Tibial nerve (tissue), 4 donors: ENCODE data around the gene XIRP2. TPM values are rescaled to one million over a fixed set of nuclear protein-coding genes. Genes with fewer than 3 reads are reported as not detected.
"Not testable (repeated sequence)": the region's sequence is repeated elsewhere in the genome, so short reads cannot be mapped to it uniquely, and the experiment has no call there.

Experiments
- DNase-seq, 2 donors: peaks; one replicate each; pipeline ENCODE4 v3.0.0-alpha.2; 2019; ENCODE audit warnings: low spot score in 2 of 2
- H3K27ac ChIP-seq, 4 donors: fragments of 200-600 bp; sonication (generic) in 3 of 4; one replicate each; pipeline ENCODE4 v1.5.1; 2017 to 2019; ENCODE audit warnings: mild to moderate bottlenecking in 1 of 4
- H3K27me3 ChIP-seq, 2 donors: fragments of 200-600 bp; sonication (generic) in 1 of 2; one replicate each; pipeline versions ENCODE4 v1.5.1 to v1.6.0; 2017 to 2019
- H3K36me3 ChIP-seq, 3 donors: fragments of 200-600 bp; sonication (generic); one replicate each; pipeline ENCODE4 v1.5.1; 2018 to 2019
- H3K4me1 ChIP-seq, 4 donors: fragments of 200-600 bp; sonication (generic) in 3 of 4; one replicate each; pipeline ENCODE4 v1.5.1; 2017 to 2019
- H3K4me3 ChIP-seq, 4 donors: fragments of 200-600 bp; sonication (generic) in 3 of 4; one replicate each; pipeline ENCODE4 v1.5.1; 2017 to 2019; ENCODE audit warnings: mild to moderate bottlenecking in 1 of 4, moderate library complexity in 1 of 4
- H3K9me3 ChIP-seq, 4 donors: fragments of 200-600 bp; sonication (generic) in 3 of 4; one replicate each; pipeline ENCODE4 v1.5.1; 2017 to 2019
- CTCF ChIP-seq, 5 experiments: fragments of 200-600 bp in 3 of 5; fragments of 450-650 bp in 2 of 5; sonication (generic) in 3 of 5; IDR thresholded peaks; one replicate each; pipeline ENCODE4 v1.5.1; 2016 to 2019; ENCODE audit warnings: antibody characterized with exemption in 5 of 5, mild to moderate bottlenecking in 3 of 5, moderate library complexity in 2 of 5
- EP300 ChIP-seq, 2 donors: sonication (generic); formaldehyde crosslinking; IDR thresholded peaks; one replicate each; pipeline ENCODE4 v1.6.1; 2017; ENCODE audit warnings: antibody characterized with exemption in 2 of 2, mild to moderate bottlenecking in 1 of 2
- POLR2A ChIP-seq, 2 donors: fragments of 450-650 bp; IDR thresholded peaks; one replicate each; pipeline ENCODE4 v1.6.1; 2017; ENCODE audit warnings: antibody characterized with exemption in 2 of 2, mild to moderate bottlenecking in 2 of 2, moderate library complexity in 2 of 2
- WGBS, 2 donors: methylation state at CpG; one replicate each; pipeline ENCODE4 v1.1.5; 2018; 5-methylcytosine and 5-hydroxymethylcytosine counted together
- total RNA-seq, 4 donors: library from RNA; depleted of rRNA; stranded (reverse); fragments of >200 nt; gene quantifications; one replicate each; pipeline ENCODE4 v1.1.0, GENCODE V29; 2016

The XIRP2 gene
- total RNA-seq, 4 donors from 2014 or later, result under 0.01 to 1.8 (median 0.96) TPM

GRCh38 chr2:167052825-167053224, 164.5 kb downstream of the XIRP2 start:
- TF ChIP-seq POLR2A (IDR thresholded peaks at IDR 0.05), result no peak
- TF ChIP-seq EP300 (IDR thresholded peaks at IDR 0.05), result no peak
- no peak for TF ChIP-seq CTCF (IDR thresholded peaks at IDR 0.05)
- WGBS, 2 donors, result 52 to 64% methylated on average over 1 of the region's 1 CpG
- Histone ChIP-seq H3K27ac (no peak overlapping the region), H3K9me3 (no peaks in the 10 kb centered on the region), H3K4me3 (no peak overlapping the region), H3K4me1 (no peaks in the 10 kb centered on the region), H3K27me3 (no peaks in the 10 kb centered on the region), H3K36me3 (no peaks in the 10 kb centered on the region)
- no peak for DNase-seq

GRCh38 chr2:167054881-167055280, 166.6 kb downstream of the XIRP2 start:
- WGBS, 2 donors, result 90 to 94% methylated on average over 3 of the region's 3 CpGs
- no peaks in the 10 kb centered on the region for H3K4me1 ChIP-seq
- H3K4me3 ChIP-seq, result no peak overlapping the region
- no peaks in the 10 kb centered on the region for H3K36me3 ChIP-seq
- H3K9me3 ChIP-seq, result no peaks in the 10 kb centered on the region
- no peaks in the 10 kb centered on the region for H3K27me3 ChIP-seq
- H3K27ac ChIP-seq, result no peak overlapping the region
- TF ChIP-seq EP300 (IDR thresholded peaks at IDR 0.05) (no peak), POLR2A (IDR thresholded peaks at IDR 0.05) (no peak), CTCF (IDR thresholded peaks at IDR 0.05) (no peak)
- no peak for DNase-seq

- DNase-seq, result no peak
- 83% methylated on average over 4 of the region's 4 CpGs for WGBS, 2 donors
- TF ChIP-seq CTCF (IDR thresholded peaks at IDR 0.05), result no peak
- no peak for TF ChIP-seq EP300 (IDR thresholded peaks at IDR 0.05)
- TF ChIP-seq POLR2A (IDR thresholded peaks at IDR 0.05), result no peak
- H3K27ac ChIP-seq, result no peak overlapping the region
- H3K27me3 ChIP-seq, result no peaks in the 10 kb centered on the region
- H3K4me3 ChIP-seq, result no peak overlapping the region
- no peaks in the 10 kb centered on the region for H3K4me1 ChIP-seq
- no peaks in the 10 kb centered on the region for H3K9me3 ChIP-seq
- no peaks in the 10 kb centered on the region for H3K36me3 ChIP-seq
Observed at GRCh38 chr2:167057446-167057845, 169.2 kb downstream of the XIRP2 start.

GRCh38 chr2:167059173-167059572, 170.9 kb downstream of the XIRP2 start:
- Histone ChIP-seq H3K27me3 (no peaks in the 10 kb centered on the region), H3K9me3 (no peaks in the 10 kb centered on the region), H3K4me1 (no peaks in the 10 kb centered on the region), H3K4me3 (no peak overlapping the region), H3K27ac (no peak overlapping the region), H3K36me3 (no peaks in the 10 kb centered on the region)
- TF ChIP-seq CTCF (IDR thresholded peaks at IDR 0.05) (no peak), EP300 (IDR thresholded peaks at IDR 0.05) (no peak), POLR2A (IDR thresholded peaks at IDR 0.05) (no peak)
- DNase-seq, result no peak
- WGBS, 2 donors, result 94% methylated on average over 10 of the region's 10 CpGs

GRCh38 chr2:167069855-167070254, 181.6 kb downstream of the XIRP2 start:
- no peak for DNase-seq
- Histone ChIP-seq H3K27ac (no peak overlapping the region), H3K9me3 (no peaks in the 10 kb centered on the region), H3K4me1 (no peaks in the 10 kb centered on the region), H3K36me3 (no peaks in the 10 kb centered on the region), H3K4me3 (no peak overlapping the region), H3K27me3 (no peaks in the 10 kb centered on the region)
- TF ChIP-seq POLR2A (IDR thresholded peaks at IDR 0.05) (no peak), EP300 (IDR thresholded peaks at IDR 0.05) (no peak), CTCF (IDR thresholded peaks at IDR 0.05) (no peak)
- 80 to 96% methylated on average over 1 of the region's 1 CpG for WGBS, 2 donors

- not testable (repeated sequence) for H3K27ac ChIP-seq, H3K9me3 ChIP-seq, H3K4me1 ChIP-seq, H3K27me3 ChIP-seq, DNase-seq, H3K4me3 ChIP-seq, H3K36me3 ChIP-seq
- WGBS, 2 donors, result 96 to 97% methylated on average over 8 of the region's 8 CpGs
Observed at GRCh38 chr2:167075708-167076107, 187.4 kb downstream of the XIRP2 start.

GRCh38 chr2:167098931-167099330, 210.7 kb downstream of the XIRP2 start:
- not testable (repeated sequence) for H3K4me3 ChIP-seq, H3K4me1 ChIP-seq, DNase-seq, H3K36me3 ChIP-seq, H3K27me3 ChIP-seq, H3K27ac ChIP-seq
- WGBS, 2 donors, result 82 to 94% methylated on average over 3 of the region's 3 CpGs
- peaks cover 0 to 26% (median 0%) of the 10 kb centered on the region in 4 donors for H3K9me3 ChIP-seq
